B cell (primary cell): ENCODE results near the gene SLC35F3. TPM values are rescaled to one million over a fixed set of nuclear protein-coding genes. Genes with fewer than 3 reads are reported as not detected.

Experiments used
- ATAC-seq: fragments of 200-7000 bp; cut with Tn5 transposase; one replicate; pipeline ENCODE4 v1.10.0; 2021; ENCODE audit warnings: low read depth, mild to moderate bottlenecking, moderate number of reproducible peaks, moderate library complexity
- CTCF ChIA-PET: fragments of 350-600 bp; sonication (Branson Sonifier 250); formaldehyde crosslinking; loops from one replicate; lab custom pipeline; 2021; ENCODE audit warnings: antibody characterized with exemption, inconsistent platforms; lab: Charles Lee
- POLR2A ChIA-PET: fragments of 350-600 bp; sonication (Branson Sonifier 250); formaldehyde crosslinking; loops from one replicate; lab custom pipeline; 2021; ENCODE audit warnings: antibody characterized with exemption; lab: Charles Lee
- DNase-seq: peaks from one replicate; pipeline ENCODE4 v3.0.0; 2013
- H2AFZ ChIP-seq: 2 replicates; pipeline ENCODE4 v1.6.1; 2012; ENCODE audit warnings: mild to moderate bottlenecking, low read depth, low read length; ENCODE audit not compliant: insufficient read depth, poor library complexity, severe bottlenecking
- H3K27ac ChIP-seq, 2 donors: 1 replicate in 1 of 2; 2 replicates in 1 of 2; pipeline ENCODE4 v1.5.1; 2012 to 2013; ENCODE audit warnings: low read length in 2 of 2, mild to moderate bottlenecking in 2 of 2, moderate library complexity in 1 of 2
- H3K27me3 ChIP-seq, 4 experiments: fragments of 200-600 bp in 1 of 4; sonication (generic) in 1 of 4; replicated peaks in 1 of 4; 1 replicate in 2 of 4; 2 replicates in 2 of 4; pipeline versions ENCODE4 v1.6.1 to v1.7.0; 2013 to 2016; ENCODE audit warnings: low read length in 3 of 4, mild to moderate bottlenecking in 2 of 4, mixed read lengths in 1 of 4, moderate library complexity in 1 of 4; ENCODE audit not compliant: insufficient read depth in 4 of 4, control insufficient read depth in 3 of 4; ENCODE audit errors: control extremely low read depth in 1 of 4
- H3K36me3 ChIP-seq, 2 experiments: replicated peaks in 1 of 2; 1 replicate in 1 of 2; 2 replicates in 1 of 2; pipeline versions ENCODE4 v1.6.1 to v1.7.1; 2013; ENCODE audit warnings: low read length in 1 of 2; ENCODE audit not compliant: insufficient read depth in 2 of 2, control insufficient read depth in 1 of 2; ENCODE audit errors: control extremely low read depth in 1 of 2, extremely low read depth in 1 of 2
- H3K4me1 ChIP-seq, 2 donors: fragments of 200-600 bp in 1 of 2; sonication (generic) in 1 of 2; 1 replicate in 1 of 2; 2 replicates in 1 of 2; pipeline versions ENCODE4 v1.5.1 to v1.6.1; 2013 to 2017; ENCODE audit warnings: low read length in 2 of 2; ENCODE audit not compliant: control insufficient read depth in 2 of 2, insufficient read depth in 2 of 2
- H3K4me2 ChIP-seq: replicated peaks from 2 replicates; pipeline ENCODE3; 2012; ENCODE audit warnings: mild to moderate bottlenecking, low read depth, low read length; ENCODE audit not compliant: poor library complexity, severe bottlenecking
- H3K4me3 ChIP-seq, 5 experiments: fragments of 200-600 bp in 1 of 5; sonication (generic) in 1 of 5; 1 replicate in 3 of 5; 2 replicates in 2 of 5; pipeline versions ENCODE4 v1.5.1 to v1.7.0; 2011 to 2016; ENCODE audit warnings: low read length in 4 of 5, mild to moderate bottlenecking in 4 of 5, low read depth in 2 of 5, control low read depth in 1 of 5, moderate library complexity in 1 of 5; ENCODE audit not compliant: insufficient read depth in 1 of 5; ENCODE audit errors: control extremely low read depth in 1 of 5, extremely low read depth in 1 of 5
- H3K79me2 ChIP-seq: fragments of 200-600 bp; sonication (generic); one replicate; pipeline ENCODE4 v1.6.0; 2016; ENCODE audit warnings: low read length; ENCODE audit not compliant: control insufficient read depth, insufficient read depth
- H3K9ac ChIP-seq: fragments of 200-600 bp; sonication (generic); 2 replicates; pipeline ENCODE4 v1.6.1; 2017; ENCODE audit warnings: mild to moderate bottlenecking, low read length, moderate library complexity
- H3K9me3 ChIP-seq, 3 donors: one replicate each; pipeline versions ENCODE4 v1.6.1 to v1.7.1; 2013; ENCODE audit warnings: low read length in 2 of 3; ENCODE audit not compliant: control insufficient read depth in 2 of 3, insufficient read depth in 1 of 3; ENCODE audit errors: control extremely low read depth in 1 of 3
- H4K20me1 ChIP-seq: 2 replicates; pipeline ENCODE4 v1.6.0; 2012; ENCODE audit warnings: mild to moderate bottlenecking, low read length; ENCODE audit not compliant: insufficient read depth, control insufficient read depth, poor library complexity, severe bottlenecking
- H3K27ac Mint-ChIP-seq: one replicate; pipeline ENCODE4 v1.8.0; 2021; ENCODE audit warnings: mixed read lengths
- H3K27me3 Mint-ChIP-seq: one replicate; pipeline ENCODE4 v1.8.0; 2021; ENCODE audit warnings: mixed read lengths
- H3K4me1 Mint-ChIP-seq: one replicate; pipeline ENCODE4 v1.8.0; 2021; ENCODE audit warnings: mixed read lengths
- H3K4me3 Mint-ChIP-seq: one replicate; pipeline ENCODE4 v1.8.0; 2021; ENCODE audit warnings: mixed read lengths
- H3K9me3 Mint-ChIP-seq: one replicate; pipeline ENCODE4 v1.8.0; 2022; ENCODE audit warnings: mixed read lengths; ENCODE audit not compliant: insufficient read depth
- CTCF ChIP-seq: fragments of 200-600 bp; IDR thresholded peaks from one replicate; pipeline ENCODE4 v1.8.0; 2022; ENCODE audit warnings: antibody characterized with exemption, mild to moderate bottlenecking
- EZH2 ChIP-seq: IDR thresholded peaks from 2 replicates; pipeline ENCODE4 v1.6.1; 2012; ENCODE audit warnings: borderline replicate concordance, low read depth, mild to moderate bottlenecking, moderate library complexity, low read length; ENCODE audit not compliant: insufficient read depth, poor library complexity, severe bottlenecking
- WGBS: methylation state at CpG from one replicate; pipeline ENCODE4 v1.1.5; 2013; ENCODE audit warnings: missing lambda C conversion rate; ENCODE audit not compliant: insufficient coverage; 5-methylcytosine and 5-hydroxymethylcytosine counted together
- intact Hi-C: fragments of 100-400 bp; cut with micrococcal nuclease; formaldehyde crosslinking; loops from one replicate; pipeline ENCODE4 v1.10.0; 2022
- polyA plus RNA-seq: library from polyadenylated mRNA; depleted of rRNA; stranded (reverse); fragments of >200 nt; gene quantifications from 2 replicates; pipeline ENCODE4 v1.2.3, GENCODE V29; 2012
- total RNA-seq, 2 donors: library from RNA; stranded (reverse); fragments of 120-200 nt in 1 of 2; gene quantifications; 1 replicate in 1 of 2; 2 replicates in 1 of 2; pipeline versions ENCODE4 v1.2.3 to v1.2.4, GENCODE V29; 2013 to 2022

Gene SLC35F3
- total and polyA plus RNA-seq, 2 donors (not counting 1 experiment from before 2014, with no cell fraction given): not detected

- 92% methylated on average over 4 of the region's 7 CpGs for WGBS
- Histone ChIP-seq H3K4me1 (no peaks in the 10 kb centered on the region), H3K27me3 (no peaks in the 10 kb centered on the region), H3K9ac (no peak overlapping the region), H3K4me3 (no peak overlapping the region), H3K4me2 (no peak overlapping the region), H3K79me2 (no peaks in the 10 kb centered on the region), H3K9me3 (no peaks in the 10 kb centered on the region), H4K20me1 (no peaks in the 10 kb centered on the region), H2AFZ (no peak overlapping the region), H3K36me3 (no peaks in the 10 kb centered on the region), H3K27ac (no peak overlapping the region)
- no peak overlapping the region for H3K27ac Mint-ChIP-seq
- ChIA-PET POLR2A (no interaction called here), CTCF (no interaction called here)
- intact Hi-C loops: no loop called here
- H3K4me1 Mint-ChIP-seq: no peaks in the 10 kb centered on the region
- ATAC-seq (no peak), DNase-seq (no peak)
- H3K9me3 Mint-ChIP-seq: no peaks in the 10 kb centered on the region
- TF ChIP-seq EZH2 (no peak), CTCF (no peak)
- no peak overlapping the region for H3K4me3 Mint-ChIP-seq
- peaks cover 20% of the 10 kb centered on the region for H3K27me3 Mint-ChIP-seq
These were observed 191.8 kb downstream of the SLC35F3 start for GRCh38 chr1:234096161-234096770.

DNA sequence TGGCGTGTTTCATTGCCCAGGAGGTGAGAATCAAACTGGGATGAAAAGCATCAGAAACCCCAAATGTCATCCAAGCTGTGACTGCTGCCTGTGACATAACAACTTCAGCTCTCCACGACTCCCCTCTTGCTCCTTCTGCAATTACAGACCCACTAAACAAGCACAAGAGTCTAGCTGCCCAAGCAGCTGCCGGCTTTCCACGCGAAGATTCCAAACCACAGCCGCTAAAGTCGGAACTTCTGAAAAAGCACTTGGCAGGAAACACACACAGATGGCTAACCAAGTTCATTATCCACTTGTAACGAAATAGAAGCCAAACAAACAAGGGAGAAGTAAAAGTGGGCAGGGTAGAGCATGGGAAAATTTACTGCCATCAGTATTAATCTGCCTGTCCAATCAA is 198.1 kb downstream of the SLC35F3 start:
- Histone ChIP-seq H4K20me1 (no peaks in the 10 kb centered on the region), H3K27me3 (peaks cover 0 to 6% (median 0%) of the 10 kb centered on the region in 4 experiments), H3K4me2 (no peak overlapping the region), H3K79me2 (no peaks in the 10 kb centered on the region), H3K4me3 (no peak overlapping the region), H2AFZ (no peak overlapping the region), H3K4me1 (no peaks in the 10 kb centered on the region), H3K9me3 (peaks cover 0 to 1% (median 0%) of the 10 kb centered on the region in 3 donors), H3K9ac (no peak overlapping the region), H3K27ac (no peak overlapping the region), H3K36me3 (no peaks in the 10 kb centered on the region)
- POLR2A ChIA-PET: no interaction called here
- CTCF ChIA-PET: interaction anchor here (1.4 kb wide), 1 partner anchor 11 kb away, joined by 4 read pairs; no protein-coding TSS in a partner anchor
- Mint-ChIP-seq H3K27ac (no peak overlapping the region), H3K4me3 (no peak overlapping the region), H3K4me1 (no peaks in the 10 kb centered on the region), H3K9me3 (no peaks in the 10 kb centered on the region), H3K27me3 (peaks cover 28% of the 10 kb centered on the region)
- DNase-seq (no peak), ATAC-seq (no peak)
- TF ChIP-seq EZH2 (no peak), CTCF (no peak)
- intact Hi-C loops: no loop called here
- 4% methylated on average over 7 of the region's 8 CpGs for WGBS
